ENCODE results near the gene GPR180.
"Not testable (repeated sequence)": the region's sequence is repeated elsewhere in the genome, so short reads cannot be mapped to it uniquely, and the experiment has no call there.

The GPR180 gene

GRCh38 chr13:94598281-94598680, 3.4 kb upstream of the GPR180 start:
- no peak for DNase-seq

GRCh38 chr13:94599877-94600276, 1.8 kb upstream of the GPR180 start:
- no peak for DNase-seq

DNA sequence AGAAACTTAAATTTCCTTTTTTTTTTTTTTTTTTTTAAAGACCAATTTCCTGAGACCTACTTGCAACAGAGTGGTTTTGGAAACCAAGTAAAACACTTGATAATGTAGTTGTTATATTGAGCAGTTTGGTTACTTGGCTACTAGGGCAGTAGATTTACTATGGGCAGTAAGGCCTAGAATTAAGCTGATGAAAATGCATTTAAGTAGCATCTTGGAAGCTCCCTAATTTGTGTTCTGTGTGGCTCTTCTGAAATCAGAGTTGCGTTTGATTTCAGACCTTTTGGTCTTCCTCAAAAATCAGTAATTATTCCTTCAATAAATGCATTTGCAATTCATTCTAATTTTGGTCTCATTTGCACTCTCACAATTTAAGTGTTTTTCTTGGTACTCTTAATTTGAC, 810 bp downstream of the GPR180 start:
- no peak for DNase-seq

GRCh38 chr13:94607056-94607455, 5.4 kb downstream of the GPR180 start:
- DNase-seq = no peak

- no peak for DNase-seq
Measured at GRCh38 chr13:94607939-94608338, 6.3 kb downstream of the GPR180 start.

GRCh38 chr13:94608586-94608985, 6.9 kb downstream of the GPR180 start:
- peak in 1 of 2 donors; percentile 57 for DNase-seq

DNA sequence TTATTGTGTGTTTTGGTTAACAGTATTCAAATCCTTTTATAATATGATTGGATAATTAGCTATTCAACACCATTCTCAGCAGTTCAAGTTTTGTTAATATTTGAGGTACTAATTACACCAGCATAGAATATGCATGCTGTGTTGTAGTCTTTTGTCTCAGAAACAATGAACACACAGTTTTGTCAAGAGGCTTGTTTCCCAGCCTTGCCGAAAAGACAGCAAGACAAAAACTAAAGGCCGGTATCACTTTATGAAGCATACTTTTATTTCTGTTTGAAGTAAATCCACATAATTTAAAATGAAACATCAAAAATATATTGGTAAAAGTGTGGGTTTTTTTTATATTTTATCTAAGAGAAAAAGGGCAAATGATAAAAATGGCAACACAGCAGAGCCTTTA, 7.5 kb downstream of the GPR180 start:
- DNase-seq = peak in 1 of 2 donors; percentile 63

GRCh38 chr13:94610475-94610874, 8.8 kb downstream of the GPR180 start:
- DNase-seq = no peak

DNA sequence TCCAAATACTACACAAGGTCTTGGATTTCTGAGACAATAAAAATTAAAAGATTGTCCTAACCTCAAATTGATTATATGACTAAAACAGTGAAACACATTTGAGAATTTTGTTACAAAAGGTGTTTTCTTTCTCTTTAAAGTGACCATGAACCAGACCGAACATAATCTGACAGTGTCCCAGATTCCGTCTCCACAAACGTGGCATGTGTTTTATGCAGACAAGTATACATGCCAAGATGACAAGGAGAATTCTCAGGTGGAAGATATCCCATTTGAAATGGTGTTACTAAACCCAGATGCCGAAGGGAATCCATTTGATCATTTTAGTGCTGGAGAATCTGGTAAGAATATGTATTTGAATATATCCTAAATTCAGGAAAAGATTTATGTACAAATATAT, 10.4 kb downstream of the GPR180 start:
- no peak for DNase-seq

DNA sequence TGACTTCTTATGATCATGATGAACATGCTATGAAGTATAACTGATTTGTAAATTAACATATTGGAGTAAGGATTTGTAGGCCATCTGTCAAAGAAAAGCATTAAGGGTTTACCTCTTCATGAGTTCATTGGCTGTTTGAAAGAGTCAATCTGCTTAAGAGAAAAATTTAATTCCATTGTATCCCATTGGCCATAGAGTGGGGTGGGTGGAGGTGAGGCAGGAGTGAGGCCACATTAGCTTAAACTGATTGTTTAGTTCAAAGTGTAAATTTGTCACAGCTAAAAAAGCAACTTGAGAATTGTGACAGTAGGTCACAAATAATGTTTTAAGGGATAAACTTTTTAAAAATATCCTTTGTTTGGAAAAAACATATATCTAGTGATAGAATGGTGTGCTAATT, 11.4 kb downstream of the GPR180 start:
- no peak for DNase-seq

DNA sequence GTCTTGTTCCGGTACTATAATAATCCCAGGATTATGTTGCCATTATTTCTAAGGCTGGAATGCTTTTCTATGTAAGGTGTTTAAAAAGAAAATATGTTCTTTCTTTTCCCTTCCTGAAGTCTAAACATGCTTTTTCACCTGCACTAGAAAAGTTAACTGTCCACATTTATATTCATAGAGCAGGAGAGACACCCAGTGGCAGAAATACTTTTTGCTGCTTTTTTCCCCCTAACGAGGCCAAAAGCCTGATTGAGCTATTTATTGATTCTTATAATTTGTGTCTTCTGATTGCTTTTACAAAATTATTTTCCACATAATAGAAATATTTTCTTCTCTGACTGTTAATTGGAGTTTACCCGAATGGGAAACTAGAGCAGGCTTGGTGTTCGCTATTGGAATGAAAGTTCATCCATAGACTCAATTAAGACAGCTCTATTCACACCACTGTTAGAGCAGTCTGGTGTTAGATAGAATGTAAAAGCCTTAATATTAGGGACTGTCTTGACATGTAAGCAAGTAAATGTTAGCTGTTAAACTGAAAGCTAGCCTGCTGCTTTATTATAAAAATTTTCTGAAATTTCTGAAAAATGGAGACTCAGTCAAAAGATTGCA, 15.8 kb downstream of the GPR180 start:
- peak; percentile 7 to 78 for DNase-seq

GRCh38 chr13:94620286-94620896, 18.7 kb downstream of the GPR180 start:
- DNase-seq = no peak

- no peak for DNase-seq
Measured at GRCh38 chr13:94622344-94622743, 20.7 kb downstream of the GPR180 start.

GRCh38 chr13:94623316-94623715, 21.7 kb downstream of the GPR180 start:
- DNase-seq = no peak

DNA sequence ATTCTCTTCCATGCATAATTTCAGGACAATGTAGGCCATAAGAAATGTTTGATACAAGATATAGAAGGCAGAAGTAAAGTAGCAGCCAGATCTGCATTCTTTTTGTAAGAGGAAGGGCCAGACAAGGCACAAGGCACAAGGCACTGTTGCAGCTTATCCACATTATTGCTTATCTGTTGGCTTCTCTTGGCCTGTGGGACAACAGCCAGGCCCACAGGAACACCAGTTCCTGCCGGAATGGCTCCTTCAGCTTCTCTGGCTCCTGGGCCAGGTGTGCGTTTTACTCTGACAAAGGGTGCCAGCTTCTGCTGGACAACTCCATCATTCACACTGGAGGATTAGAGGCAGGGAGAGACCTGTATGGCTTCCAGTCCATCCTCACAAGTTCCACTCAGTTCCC, 29.2 kb downstream of the GPR180 start:
- DNase-seq = no peak

DNA sequence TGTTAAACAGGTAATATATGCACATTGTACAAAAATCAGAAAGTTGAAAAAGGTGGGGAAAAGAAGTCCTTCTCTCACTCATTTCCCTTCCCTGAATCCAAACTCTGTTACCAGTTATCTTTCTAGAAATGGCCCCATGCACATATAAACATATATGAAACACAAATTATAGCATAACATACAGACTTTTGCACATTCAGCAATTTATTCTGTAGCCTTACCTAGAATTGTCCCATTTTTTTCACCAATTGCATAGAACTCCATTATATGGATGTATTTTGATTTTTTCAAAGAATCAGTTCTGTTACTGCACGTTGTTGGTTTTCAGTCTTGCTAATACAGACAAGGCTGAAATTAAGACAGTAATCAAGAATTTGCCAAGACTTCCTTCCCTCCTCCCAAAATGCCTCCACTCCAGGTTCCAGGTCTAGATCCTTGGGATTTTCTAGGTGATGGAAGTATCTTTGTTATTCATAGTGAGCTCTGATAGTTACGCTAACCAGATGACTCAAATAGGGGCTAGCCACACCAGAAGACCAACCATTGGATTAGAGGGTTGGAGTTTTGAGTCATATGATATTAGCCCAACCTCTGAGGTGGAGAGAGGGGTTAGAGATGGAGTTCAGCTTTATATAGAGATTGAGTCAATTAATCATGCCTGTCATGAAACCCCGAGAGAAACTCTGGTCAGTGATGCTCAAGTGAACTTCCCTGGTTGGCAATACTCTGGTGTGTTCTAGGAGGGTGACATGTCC, 30.7 kb downstream of the GPR180 start:
- no peak for DNase-seq

GRCh38 chr13:94636096-94636495, 34.4 kb downstream of the GPR180 start:
- DNase-seq = not testable (repeated sequence)

GRCh38 chr13:94636942-94637578, 35.4 kb downstream of the GPR180 start:
- DNase-seq = no peak

GRCh38 chr13:94637677-94638076, 36.0 kb downstream of the GPR180 start:
- DNase-seq = not testable (repeated sequence)

GRCh38 chr13:94640721-94641120, 39.1 kb downstream of the GPR180 start:
- no peak for DNase-seq

DNA sequence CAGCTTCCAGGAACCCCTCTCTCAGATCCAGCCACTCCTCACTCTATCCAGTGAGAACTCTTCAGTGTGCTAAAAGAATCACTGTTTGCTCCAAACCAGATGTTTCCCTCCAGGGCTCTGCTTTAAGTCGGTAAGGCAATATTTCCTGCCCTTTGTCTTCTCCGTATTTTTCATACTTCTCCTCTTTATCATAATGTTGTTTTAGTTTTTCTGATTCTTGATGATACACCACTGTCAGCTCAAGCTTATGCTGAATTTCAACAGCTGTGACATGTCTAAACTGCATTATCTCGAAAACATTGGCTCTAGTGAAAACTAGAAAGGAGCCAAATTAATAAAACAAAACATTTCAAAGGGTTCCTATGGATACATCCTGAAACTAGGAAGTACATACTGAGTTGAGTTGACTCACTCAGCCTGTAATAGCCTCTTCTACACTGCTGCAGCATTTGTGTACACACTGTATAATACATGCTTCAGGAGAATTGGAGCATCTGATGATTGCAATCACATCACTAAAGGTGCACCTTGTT, 39.8 kb downstream of the GPR180 start:
- no peak for DNase-seq

GRCh38 chr13:94646904-94647303, 45.2 kb downstream of the GPR180 start:
- DNase-seq = no peak

- DNase-seq = no peak
Measured at GRCh38 chr13:94656176-94656575, 54.5 kb downstream of the GPR180 start.

Measured in hippocampal formation (tissue), 2 donors.